HG03159 (cell line): ENCODE measurements around the gene C1orf87.

Experiments
- ATAC-seq: cut with Tn5 transposase; IDR thresholded peaks from one replicate; pipeline ENCODE4 v1.9.1; 2021; ENCODE audit warnings: mild to moderate bottlenecking, moderate library complexity; ENCODE audit not compliant: unreplicated experiment

The C1orf87 gene, protein sequence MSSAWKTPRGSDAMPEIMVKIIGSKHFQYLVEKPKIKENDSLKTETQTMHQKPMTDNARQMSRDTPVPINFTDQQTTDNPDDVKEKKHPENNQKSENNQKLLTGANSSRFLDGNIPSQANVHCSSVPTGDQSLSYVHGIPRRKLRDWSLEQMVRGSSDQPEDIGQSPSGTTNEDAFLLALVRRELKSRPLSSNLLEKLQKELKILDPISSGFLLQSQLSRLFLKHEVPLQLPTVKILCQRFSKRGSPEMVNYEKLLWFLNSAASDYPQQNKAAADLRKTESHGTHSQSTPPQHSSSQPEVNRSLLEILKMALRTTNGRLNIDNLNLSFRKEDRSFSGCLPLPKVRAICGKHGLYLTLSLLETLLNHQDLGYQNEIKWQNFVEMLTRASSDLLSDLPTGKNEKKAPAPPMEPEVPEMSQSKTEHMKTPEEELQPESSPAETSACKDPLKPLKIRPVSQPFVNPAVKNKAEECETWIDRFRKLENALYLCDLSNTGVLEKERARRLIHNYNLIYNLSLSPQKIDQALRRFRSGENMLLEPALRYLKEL

DNA sequence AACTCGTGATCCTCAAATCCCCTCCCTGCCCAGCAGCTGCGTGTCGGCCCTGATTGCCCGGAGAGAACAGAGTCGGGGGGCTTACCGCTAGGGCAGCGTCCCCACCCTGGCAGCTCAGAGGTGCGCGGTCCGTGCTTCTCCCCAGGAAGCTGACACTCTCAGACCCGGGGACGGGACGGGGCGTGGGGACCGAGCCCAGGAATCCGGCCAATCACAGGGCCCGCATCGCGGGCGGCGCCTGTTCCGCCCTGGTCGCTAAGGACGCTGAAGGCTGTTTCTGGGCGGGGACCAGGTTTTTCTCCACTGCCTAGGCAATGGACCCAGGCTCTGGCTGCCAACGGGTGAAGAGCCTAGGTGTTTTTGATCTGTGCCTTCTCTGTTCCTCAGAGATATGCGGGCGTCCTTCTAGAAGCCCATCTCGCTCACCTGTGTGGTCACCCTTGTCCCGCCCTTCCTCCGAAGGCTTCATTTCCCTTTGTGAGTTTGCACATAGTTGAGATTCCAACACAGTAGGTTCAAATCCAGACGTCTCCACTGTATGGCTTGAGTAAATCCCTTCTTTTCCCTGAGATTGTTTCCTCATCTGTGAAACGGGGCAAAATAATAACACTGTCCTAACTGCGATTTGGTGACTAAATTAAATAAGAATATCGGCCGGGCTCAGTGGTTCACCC lies at the start of gene C1orf87:
Gene C1orf87 (minus strand): TSS at position 166 of the 674 bp plus-strand sequence. CDS start 1,127 bp downstream, outside the sequence.
- ATAC-seq = no peak

DNA sequence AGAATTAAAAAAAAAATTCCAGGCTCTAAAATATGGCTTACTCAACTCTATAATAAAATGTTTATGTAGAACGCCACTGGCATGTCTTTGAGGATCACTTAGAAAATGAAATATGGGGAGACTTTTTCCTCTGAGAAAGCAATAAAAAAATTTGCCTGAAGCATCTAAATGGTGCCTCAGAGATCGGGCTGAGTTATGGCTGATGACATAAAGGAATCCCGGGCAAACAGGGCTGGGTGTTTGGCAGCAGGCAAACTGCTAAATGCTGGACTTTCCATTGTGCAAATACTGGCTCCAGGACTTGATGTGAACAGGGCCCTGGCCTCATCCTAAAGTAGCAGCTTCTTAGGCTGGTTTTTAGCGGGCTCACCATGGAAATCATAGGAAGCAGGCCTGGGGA lies 44.5 kb upstream of the C1orf87 start:
- no peak for ATAC-seq

DNA sequence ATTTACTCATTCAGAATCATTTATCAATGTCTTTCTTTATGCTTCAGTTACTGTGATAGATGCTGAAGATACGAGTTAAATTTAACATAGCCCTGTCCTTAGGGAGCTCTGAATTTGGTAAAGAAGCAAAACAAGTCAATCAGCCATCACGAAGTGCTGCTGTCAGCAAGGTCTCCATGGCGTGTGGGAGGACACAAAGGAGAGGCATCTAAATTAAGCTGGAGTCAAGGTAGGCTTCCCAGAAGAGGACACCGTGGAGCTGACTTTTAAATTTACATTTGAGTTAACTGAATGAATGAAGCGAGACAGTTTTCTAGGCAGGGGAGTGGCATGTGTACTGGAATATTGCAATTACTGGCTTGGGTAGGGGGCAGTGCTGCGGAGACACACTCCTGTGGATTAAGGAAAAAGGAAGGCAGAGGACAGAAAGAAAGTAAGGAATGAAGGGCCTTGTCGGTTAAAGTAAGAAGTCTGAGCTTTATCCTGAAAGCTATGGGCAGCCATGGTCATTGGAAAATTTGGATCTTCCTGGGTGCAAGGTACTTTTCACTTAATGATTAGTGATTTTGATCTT lies 41.3 kb upstream of the C1orf87 start:
- ATAC-seq = no peak

DNA sequence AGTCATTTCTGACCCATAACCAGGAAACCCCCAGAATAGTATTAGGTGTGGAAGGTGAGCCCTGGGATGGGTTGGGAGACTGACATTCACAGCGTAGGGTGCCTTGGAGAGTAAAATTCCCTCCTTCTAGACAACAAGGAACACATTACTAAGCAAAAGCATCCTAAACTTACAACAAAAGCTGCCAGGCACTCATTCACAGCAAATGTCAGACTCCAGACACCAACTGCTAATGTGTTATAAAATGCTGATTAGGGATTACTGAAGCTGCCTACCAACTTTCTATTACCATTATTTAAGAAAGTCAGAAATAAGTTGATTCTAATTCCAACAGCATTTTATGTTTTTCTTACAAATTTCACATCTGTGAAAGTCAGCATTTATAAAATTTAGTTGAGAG lies 40.0 kb upstream of the C1orf87 start:
- no peak for ATAC-seq

DNA sequence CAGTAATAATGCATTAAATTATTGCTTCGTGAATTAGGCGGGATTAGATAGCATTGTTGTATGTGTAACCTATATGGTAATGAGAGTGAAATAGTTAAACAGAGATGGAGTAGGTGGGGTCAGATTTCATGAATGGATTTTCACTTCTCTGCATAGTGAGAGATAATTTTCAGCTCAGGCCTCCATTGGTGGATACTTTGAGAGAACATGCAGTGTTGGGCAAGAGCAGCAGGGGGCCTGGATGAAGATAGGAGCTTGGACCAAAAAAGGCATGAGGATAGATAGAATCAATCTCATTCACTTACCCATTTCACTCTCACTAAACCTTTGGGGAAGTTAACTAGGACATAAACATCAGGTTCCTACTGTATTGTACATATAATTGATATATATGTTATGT lies 39.5 kb upstream of the C1orf87 start:
- no peak for ATAC-seq

DNA sequence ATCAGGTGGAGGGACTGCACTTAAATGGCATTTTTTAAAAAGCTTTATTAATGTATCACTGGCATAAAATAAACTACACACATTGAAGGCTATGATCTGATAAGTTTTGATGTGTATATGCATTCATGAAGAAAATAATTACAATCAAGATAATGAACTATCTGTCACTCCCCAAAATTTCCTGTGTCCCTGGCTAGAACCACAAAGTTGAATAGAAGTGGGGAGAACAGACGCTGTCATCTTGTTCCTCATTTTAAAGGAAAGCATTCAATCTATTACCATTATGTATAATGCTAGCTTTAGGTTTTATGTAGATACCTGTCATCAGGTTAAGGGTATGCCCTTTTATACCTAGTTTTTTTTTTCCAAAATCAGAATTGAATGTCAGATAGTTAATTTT lies 38.1 kb upstream of the C1orf87 start:
- ATAC-seq = no peak

DNA sequence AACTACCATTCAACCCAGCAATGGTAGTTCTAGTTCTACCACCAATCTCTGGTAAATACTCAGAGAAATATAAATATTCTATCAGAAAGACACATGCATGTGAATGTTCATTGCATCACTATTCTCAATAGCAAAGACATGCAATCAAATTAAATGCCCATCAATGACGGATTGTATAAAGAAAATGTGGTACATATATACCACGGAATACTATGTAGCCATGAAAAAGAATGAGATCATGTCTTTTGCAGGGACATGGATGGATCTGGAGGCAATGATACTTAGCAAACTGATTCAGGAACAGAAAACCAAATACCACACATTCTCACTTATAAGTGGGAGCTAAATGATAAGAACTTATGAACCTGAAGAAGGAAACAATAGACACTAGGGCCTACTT lies 37.5 kb upstream of the C1orf87 start:
- ATAC-seq = no peak

DNA sequence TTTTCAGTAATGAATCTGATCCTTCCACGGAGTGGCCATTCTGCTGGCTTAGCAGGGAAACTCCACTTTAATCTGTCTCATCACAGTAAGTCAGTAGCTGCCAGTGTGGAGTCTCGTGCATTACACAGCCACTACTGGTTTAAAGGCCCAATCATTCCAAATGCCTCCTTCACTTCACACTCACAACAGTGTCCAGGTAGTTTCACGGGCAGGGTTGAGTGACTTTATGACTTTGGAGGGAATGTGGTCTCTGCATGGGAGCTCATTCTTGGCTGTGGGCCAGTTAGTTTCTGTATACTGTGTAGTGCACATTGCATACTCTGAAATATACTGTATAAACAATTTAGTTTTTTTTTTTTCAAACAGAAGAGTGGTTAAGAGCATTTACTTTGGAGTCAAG lies 34.6 kb upstream of the C1orf87 start:
- ATAC-seq = no peak

DNA sequence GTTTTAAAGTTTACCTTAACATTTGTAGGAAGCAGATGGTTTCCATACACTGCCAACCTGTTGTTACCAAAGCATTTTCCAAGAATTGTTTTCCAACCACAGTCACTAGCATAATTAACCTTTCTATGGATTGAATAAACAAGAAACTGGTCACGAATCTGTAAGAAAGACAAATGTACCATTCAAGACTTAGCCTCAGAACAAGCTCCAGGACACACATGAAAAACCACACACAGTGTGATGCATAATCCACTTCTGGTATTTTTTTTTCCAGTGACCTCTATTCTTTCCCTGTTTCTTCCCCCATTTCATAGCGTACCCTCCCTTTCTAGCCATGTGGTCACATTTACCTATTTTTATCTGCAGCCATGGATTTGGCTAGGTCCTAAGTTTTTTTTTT lies 29.6 kb upstream of the C1orf87 start:
- no peak for ATAC-seq

DNA sequence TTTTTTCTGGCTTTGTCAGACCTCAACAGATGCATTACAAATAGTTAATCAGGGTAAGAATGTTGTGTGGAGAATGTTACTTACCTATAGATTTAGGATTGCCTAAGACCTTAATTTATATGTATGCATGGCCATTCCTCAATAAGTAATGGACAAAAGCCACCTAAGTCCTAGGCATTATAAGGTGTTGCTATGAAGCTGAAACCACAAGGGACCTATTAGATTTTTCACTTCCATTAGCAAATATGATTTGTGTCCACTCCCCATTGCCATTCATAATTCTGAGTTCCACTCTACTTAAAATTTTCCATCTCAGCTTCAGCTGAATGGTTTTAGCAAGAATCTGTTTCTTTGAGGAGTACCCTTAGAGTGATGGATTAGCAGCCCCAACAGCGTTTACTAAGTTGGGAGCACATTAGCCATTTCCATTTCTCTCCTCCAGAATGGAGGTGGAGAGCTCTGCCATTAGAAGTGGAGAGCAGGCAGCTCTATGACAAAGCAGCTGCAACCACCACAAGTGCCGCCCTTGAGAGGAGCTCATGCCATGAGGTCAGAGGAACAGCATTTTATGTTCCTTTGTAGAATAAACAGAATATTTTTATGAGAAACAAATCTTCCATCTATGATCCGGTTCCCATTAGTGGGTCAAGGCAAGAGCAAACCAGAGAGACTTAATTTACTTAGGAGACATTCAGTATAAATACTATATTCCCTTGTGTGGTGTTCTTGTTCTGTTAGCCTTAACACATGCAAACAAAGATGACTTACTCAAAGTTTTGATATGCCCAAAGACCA lies 28.9 kb upstream of the C1orf87 start:
- no peak for ATAC-seq

DNA sequence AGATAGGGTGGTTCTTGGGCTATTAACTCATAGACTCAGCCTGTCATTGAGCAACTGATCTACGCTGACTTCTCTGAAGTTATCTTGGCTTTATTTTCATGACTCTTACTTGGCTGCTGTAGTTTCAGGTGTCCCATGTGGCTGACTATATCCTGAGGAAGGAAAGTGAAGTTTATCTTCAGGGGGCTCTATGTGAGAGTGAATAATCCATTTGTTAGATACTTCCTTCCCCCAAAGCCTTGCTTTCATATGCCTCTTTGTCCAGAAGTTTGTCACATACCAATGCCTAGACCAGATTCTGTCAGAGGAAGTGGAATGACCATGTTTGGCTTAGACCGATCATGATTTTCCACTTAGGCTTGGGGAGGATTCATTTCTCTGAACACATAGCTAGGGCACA lies 27.9 kb upstream of the C1orf87 start:
- no peak for ATAC-seq

DNA sequence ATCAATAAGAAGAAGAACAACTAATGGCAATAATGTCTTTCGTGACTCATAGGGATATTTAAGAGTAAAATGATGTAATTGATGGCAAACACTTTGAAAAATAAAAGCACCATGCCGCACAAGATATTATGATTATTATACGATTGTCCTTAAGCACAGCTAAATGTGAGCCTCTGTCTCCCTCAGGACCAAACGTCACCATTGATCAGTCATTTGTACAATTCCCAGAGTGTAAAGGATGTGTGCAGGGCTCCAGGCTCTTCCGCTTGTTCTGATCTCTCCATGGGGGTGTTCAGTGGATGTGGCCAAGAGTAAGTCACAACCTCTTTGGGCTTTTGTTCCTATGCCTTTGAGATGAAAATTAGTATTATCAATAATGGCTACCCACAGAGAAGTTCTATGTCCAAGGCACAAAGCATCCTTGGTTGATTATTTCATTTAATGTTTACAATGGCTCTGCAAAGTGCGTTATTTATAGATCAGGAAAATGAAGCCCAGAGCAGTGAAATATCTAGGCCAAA lies 17.7 kb upstream of the C1orf87 start:
- ATAC-seq = no peak

DNA sequence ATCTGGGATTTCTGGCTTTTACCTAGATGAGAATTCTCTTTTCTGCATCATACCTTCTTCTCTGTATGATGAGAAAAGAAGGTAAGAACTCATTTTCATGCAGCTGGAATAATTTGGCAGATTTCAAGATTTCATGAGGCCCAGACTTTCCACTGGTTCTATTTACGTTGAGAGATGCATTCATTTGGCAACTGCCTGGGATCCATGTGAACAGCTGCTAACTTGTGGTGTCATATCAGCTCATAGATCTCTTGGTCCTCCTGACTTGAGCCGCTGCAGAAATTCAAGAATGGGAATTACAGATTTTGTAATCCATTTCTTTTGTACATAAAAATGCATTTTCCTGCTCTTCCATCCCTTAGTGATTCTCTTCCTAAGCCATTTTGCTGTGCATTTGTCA lies 17.1 kb upstream of the C1orf87 start:
- ATAC-seq = no peak

DNA sequence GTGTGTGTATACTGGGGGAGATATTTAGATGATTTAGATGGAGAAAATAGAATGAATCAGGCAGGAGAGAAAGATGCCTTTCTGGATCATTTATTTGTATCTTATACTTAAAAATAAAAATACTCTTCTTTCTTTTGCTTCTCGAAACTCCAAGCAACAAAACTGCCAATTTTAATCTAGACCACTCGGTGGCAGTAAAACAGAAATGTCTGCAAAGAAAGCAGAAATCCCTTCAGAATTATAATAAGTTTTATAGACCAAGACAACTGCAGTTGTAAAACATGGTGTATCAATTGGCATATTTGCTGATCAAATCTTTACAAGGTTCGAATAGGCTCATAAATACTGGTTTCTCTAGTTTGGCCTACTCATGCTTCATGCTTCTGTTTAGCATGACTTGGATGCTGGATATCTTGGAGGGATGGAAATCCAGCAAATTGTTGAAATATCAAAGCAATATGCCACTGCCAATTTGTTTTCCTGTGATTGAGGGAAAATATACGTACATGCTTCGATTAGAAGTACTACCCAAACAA lies 15.1 kb upstream of the C1orf87 start:
- no peak for ATAC-seq

DNA sequence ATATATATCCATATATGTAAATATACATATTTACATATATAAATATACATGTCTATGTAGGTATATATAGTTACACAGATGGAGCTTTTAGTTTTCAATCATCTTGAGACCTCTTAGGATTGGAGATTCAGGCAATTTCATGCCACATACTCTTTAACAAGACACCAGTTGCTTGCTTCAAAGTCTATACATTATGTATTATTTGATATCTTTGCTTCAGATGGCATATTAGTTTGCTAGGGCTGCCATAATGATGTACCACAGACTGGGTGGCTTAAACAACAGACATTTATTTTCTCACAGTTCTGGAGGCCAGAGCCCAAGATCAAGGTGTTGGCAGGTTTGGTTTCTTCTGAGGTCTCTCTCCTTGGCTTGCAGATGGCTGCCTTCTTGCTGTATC lies 14.1 kb upstream of the C1orf87 start:
- no peak for ATAC-seq

DNA sequence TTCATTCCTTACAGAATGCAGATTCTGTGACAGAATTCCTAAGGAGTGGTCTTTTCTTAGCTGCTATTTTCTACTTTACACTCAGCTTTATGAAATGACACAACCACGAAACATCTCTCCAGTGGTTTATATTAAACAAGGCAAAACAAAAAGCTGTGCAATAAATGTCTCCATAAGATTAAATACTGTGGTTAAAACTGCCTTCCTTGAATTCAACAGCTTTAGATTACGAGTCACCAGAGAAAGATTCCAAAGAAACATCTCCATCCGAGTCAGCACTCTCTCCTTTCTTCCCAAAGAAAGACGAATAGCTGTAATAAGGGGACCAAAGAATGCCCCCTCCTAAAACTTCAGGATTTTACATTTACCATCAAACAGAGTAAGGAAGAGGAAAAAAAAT lies 4.6 kb upstream of the C1orf87 start:
- no peak for ATAC-seq

DNA sequence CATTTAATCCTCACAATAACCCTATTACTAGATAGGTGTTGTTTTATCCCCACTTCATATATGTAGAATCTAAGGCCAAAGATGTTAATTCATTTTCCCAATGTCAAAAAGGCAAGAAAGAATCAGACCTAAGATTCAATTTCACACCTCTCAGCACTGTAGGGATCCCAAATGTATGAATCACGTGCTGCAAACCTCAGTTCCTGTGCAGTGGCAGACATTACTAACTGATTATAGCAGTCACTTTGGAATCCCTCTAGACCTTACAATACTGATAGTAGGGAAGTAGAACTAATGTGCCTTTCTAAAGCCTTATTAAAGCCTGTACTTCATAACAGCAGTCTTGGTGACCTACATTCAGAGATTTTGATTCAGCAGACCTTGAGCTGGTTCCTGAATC lies 2.3 kb downstream of the C1orf87 start:
- no peak for ATAC-seq

DNA sequence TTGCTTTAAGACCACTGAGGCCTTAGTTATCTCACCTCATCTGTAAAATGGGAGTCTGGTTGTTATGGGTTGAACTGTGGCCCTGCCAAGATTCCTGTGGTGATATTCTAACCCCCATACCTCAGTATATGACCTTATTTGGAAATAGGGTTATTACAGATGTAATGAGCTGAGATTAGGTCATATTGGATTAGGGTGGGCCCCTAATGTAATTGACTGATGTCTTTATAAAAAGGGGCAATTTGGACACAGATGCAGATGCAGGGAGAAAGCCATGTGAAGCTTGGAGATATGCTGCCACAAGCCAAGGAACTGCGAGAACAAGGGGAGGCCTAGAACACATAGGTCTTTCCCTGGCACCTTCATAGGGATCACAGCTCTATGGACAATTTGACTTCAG lies 3.9 kb downstream of the C1orf87 start:
- no peak for ATAC-seq

DNA sequence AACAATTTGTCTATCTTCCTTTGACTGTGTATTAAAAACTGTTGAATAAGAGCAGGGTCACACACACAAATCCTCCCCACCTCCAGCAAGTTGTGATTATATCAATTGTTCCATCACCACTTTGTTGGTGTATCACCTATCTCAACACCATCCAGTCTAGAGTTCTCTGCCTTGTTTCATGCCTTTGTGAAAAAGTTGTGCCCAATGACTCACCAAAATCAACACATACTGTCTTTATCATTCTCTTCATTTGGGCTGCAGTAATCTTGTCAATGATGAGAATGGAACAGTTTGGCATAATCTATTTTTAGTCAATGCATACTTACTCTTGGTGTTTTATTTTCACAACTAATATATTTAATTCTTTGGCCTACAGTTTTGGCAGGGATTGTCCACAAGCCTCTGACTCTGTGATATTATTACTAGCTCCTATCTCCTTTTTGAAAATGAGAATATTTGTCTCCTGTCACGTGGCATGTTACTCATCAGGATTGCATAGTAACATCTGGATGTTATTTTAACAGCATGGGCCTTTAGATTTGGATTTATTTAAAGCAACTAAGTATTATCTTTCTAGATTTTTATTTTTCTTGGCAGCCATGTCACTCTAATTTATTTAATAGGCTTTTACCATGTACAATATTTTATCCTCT lies 5.1 kb downstream of the C1orf87 start:
- ATAC-seq = no peak

DNA sequence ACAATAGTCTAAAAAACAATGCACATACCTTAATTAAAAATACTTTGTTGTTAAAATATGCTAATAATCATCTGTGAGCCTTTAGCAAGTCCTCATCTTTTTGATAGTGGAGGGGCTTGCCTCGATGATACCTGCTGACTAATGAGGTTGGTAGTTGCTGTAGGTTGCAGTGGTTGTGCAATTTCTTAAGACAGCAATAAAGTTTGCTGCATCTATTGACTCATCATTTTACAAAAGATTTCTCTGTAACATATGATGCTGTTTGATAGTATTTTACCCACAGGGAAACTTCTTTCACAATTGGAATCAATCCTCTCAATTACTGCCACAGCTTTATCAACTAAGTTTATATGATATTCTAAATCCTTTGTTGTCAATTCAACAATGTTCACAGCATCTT lies 7.6 kb downstream of the C1orf87 start:
- ATAC-seq = no peak
